SIG-M5 (cell line): Measurements from ENCODE around the gene SOX5.
"Not testable (repeated sequence)": the region's sequence is repeated elsewhere in the genome, so short reads cannot be mapped to it uniquely, and the experiment has no call there.

ENCODE experiments used
- DNase-seq: peaks from one replicate; lab custom pipeline; 2025; lab: John Stamatoyannopoulos, UW

SOX5 gene

GRCh38 chr12:23834076-23834475 lies 115.4 kb downstream of the SOX5 start:
- DNase-seq = no peak

GRCh38 chr12:23831739-23832138 lies 117.7 kb downstream of the SOX5 start:
- no peak for DNase-seq

- DNase-seq = no peak
These were observed 119.3 kb downstream of the SOX5 start for GRCh38 chr12:23830210-23830609.

GRCh38 chr12:23827353-23827752 lies 122.1 kb downstream of the SOX5 start:
- no peak for DNase-seq

GRCh38 chr12:23825124-23825523 lies 124.3 kb downstream of the SOX5 start:
- DNase-seq = not testable (repeated sequence)

- DNase-seq = no peak
These were observed 125.1 kb downstream of the SOX5 start for GRCh38 chr12:23824358-23824757.

GRCh38 chr12:23822883-23823282 lies 126.6 kb downstream of the SOX5 start:
- not testable (repeated sequence) for DNase-seq

GRCh38 chr12:23817345-23817744 lies 132.1 kb downstream of the SOX5 start:
- no peak for DNase-seq

GRCh38 chr12:23816394-23816851 lies 133.0 kb downstream of the SOX5 start:
- DNase-seq = no peak

- no peak for DNase-seq
These were observed 133.7 kb downstream of the SOX5 start for GRCh38 chr12:23815810-23816209.

- DNase-seq = no peak
These were observed 136.3 kb downstream of the SOX5 start for GRCh38 chr12:23813206-23813605.

GRCh38 chr12:23810329-23810902 lies 139.1 kb downstream of the SOX5 start:
- DNase-seq = no peak

- no peak for DNase-seq
These were observed 145.9 kb downstream of the SOX5 start for GRCh38 chr12:23803540-23803939.

- no peak for DNase-seq
These were observed 154.0 kb downstream of the SOX5 start for GRCh38 chr12:23795494-23795893.

- no peak for DNase-seq
These were observed 168.4 kb downstream of the SOX5 start for GRCh38 chr12:23781118-23781517.

GRCh38 chr12:23775208-23775607 lies 174.3 kb downstream of the SOX5 start:
- DNase-seq = no peak

GRCh38 chr12:23771240-23771949 lies 178.1 kb downstream of the SOX5 start:
- no peak for DNase-seq

- no peak for DNase-seq
These were observed 179.1 kb downstream of the SOX5 start for GRCh38 chr12:23770202-23770938.

GRCh38 chr12:23767834-23768233 lies 181.6 kb downstream of the SOX5 start:
- DNase-seq = no peak

- DNase-seq = no peak
These were observed 185.7 kb downstream of the SOX5 start for GRCh38 chr12:23763724-23764123.

- DNase-seq = no peak
These were observed 189.0 kb downstream of the SOX5 start for GRCh38 chr12:23760495-23760894.

- DNase-seq = no peak
These were observed 190.9 kb downstream of the SOX5 start for GRCh38 chr12:23758608-23759007.

GRCh38 chr12:23757541-23757962 lies 191.9 kb downstream of the SOX5 start:
- no peak for DNase-seq
